Non-pigmented ciliary epithelial cell (primary cell): ENCODE measurements around the gene FAM184B.
"Not testable (repeated sequence)": the region's sequence is repeated elsewhere in the genome, so short reads cannot be mapped to it uniquely, and the experiment has no call there.

Source experiments
- DNase-seq: peaks from one replicate; pipeline ENCODE4 v3.0.0-alpha.2; 2010; ENCODE audit warnings: low read depth

FAM184B gene

GRCh38 chr4:17682222-17682566 lies 99.2 kb downstream of the FAM184B start:
- no peak for DNase-seq

- no peak for DNase-seq
These were observed 99.9 kb downstream of the FAM184B start for GRCh38 chr4:17681281-17682221.

GRCh38 chr4:17680559-17681280 lies 100.7 kb downstream of the FAM184B start:
- DNase-seq, result no peak

- DNase-seq, result no peak
These were observed 111.0 kb downstream of the FAM184B start for GRCh38 chr4:17670423-17670822.

- DNase-seq, result no peak
These were observed 113.7 kb downstream of the FAM184B start for GRCh38 chr4:17667653-17668201.

GRCh38 chr4:17667253-17667652 lies 114.2 kb downstream of the FAM184B start:
- no peak for DNase-seq

- DNase-seq, result no peak
These were observed 115.6 kb downstream of the FAM184B start for GRCh38 chr4:17665852-17666251.

GRCh38 chr4:17665346-17665745 lies 116.1 kb downstream of the FAM184B start:
- DNase-seq, result no peak

- no peak for DNase-seq
These were observed 116.7 kb downstream of the FAM184B start for GRCh38 chr4:17664755-17665154.

GRCh38 chr4:17662694-17663093 lies 118.7 kb downstream of the FAM184B start:
- DNase-seq, result no peak

- not testable (repeated sequence) for DNase-seq
These were observed 122.2 kb downstream of the FAM184B start for GRCh38 chr4:17659196-17659595.

GRCh38 chr4:17657849-17658248 lies 123.6 kb downstream of the FAM184B start:
- DNase-seq, result no peak

GRCh38 chr4:17657090-17657489 lies 124.3 kb downstream of the FAM184B start:
- DNase-seq, result no peak

GRCh38 chr4:17654701-17655100 lies 126.7 kb downstream of the FAM184B start:
- no peak for DNase-seq

- DNase-seq, result no peak
These were observed 131.0 kb downstream of the FAM184B start for GRCh38 chr4:17650406-17650805.

- DNase-seq, result no peak
These were observed 133.5 kb downstream of the FAM184B start for GRCh38 chr4:17647927-17648326.

GRCh38 chr4:17647176-17647806 lies 134.1 kb downstream of the FAM184B start:
- no peak for DNase-seq

GRCh38 chr4:17646693-17647092 lies 134.7 kb downstream of the FAM184B start:
- no peak for DNase-seq

- no peak for DNase-seq
These were observed 139.0 kb downstream of the FAM184B start for GRCh38 chr4:17642398-17642783.

GRCh38 chr4:17639136-17639535 lies 142.3 kb downstream of the FAM184B start:
- DNase-seq, result no peak

- no peak for DNase-seq
These were observed 144.5 kb downstream of the FAM184B start for GRCh38 chr4:17636696-17637622.

- no peak for DNase-seq
These were observed 145.1 kb downstream of the FAM184B start for GRCh38 chr4:17636341-17636695.
